Measurements from ENCODE around the gene TMEM74B.

The TMEM74B gene

DNA sequence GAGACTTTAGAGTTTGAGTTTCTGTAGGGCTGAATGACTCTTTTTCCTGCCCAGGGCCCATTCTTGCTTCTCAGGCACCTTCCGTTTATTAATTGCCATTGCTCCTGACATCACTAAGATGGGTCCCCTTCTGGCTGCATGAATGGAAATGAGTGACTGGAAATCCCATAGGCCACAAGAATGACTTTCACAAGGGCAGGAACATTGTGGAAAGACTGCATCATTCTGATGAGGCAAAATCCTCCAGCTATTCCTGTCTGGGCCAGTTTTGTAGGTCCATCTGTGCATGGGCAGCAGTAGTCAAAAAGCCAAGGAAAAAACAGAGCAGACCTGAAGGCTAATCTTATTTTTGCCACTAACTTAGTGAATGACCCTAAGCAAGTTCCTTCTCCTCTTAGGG is 19.3 kb downstream of the TMEM74B start:
- H3K4me1 ChIP-seq (ENCODE audit: control insufficient read depth, insufficient read depth, low read length) = no peaks in the 10 kb centered on the region
- no peaks in the 10 kb centered on the region for H3K27me3 ChIP-seq (ENCODE audit: control insufficient read depth, insufficient read depth, low read length)
- no peak for DNase-seq (ENCODE audit: low read depth, low spot score)
- no peak overlapping the region for H3K4me3 ChIP-seq (ENCODE audit: low read length)
- WGBS (ENCODE audit: insufficient coverage, insufficient read length) = no CpG with 5 or more reads among the region's 1 CpG
- no peak overlapping the region for H3K27ac ChIP-seq (ENCODE audit: low read length)
- no peaks in the 10 kb centered on the region for H3K9me3 ChIP-seq (ENCODE audit: control insufficient read depth, insufficient read depth, low read length)
- H3K36me3 ChIP-seq (ENCODE audit: control insufficient read depth, insufficient read depth, low read length) = peaks cover 43% of the 10 kb centered on the region

GRCh38 chr20:1164871-1165270 is 19.9 kb downstream of the TMEM74B start:
- Histone ChIP-seq H3K9me3 (ENCODE audit: control insufficient read depth, insufficient read depth, low read length) (no peaks in the 10 kb centered on the region), H3K27ac (ENCODE audit: low read length) (no peak overlapping the region), H3K27me3 (ENCODE audit: control insufficient read depth, insufficient read depth, low read length) (no peaks in the 10 kb centered on the region), H3K4me1 (ENCODE audit: control insufficient read depth, insufficient read depth, low read length) (no peaks in the 10 kb centered on the region), H3K36me3 (ENCODE audit: control insufficient read depth, insufficient read depth, low read length) (peaks cover 43% of the 10 kb centered on the region), H3K4me3 (ENCODE audit: low read length) (no peak overlapping the region)
- DNase-seq (ENCODE audit: low read depth, low spot score) = no peak
- WGBS (ENCODE audit: insufficient coverage, insufficient read length) = no CpG with 5 or more reads among the region's 7 CpGs

DNA sequence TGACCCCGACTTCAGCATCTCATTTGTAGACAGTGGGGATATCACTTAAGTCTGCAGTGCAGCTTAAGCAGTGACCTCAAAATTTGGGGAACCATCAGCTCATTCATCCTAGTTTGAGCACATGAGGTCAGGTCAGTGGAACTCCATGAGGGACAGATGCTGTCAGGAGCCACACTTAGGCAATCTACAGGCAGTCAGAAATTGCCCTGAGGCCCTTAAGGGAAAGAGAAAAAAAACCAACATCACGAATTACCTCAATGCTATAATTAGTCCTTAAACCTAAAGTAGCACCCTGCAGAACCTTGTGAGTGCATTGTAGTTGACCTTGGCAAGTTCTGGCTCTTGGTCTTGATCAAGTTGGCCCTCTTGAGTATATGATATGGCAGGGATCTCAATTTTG is 21.1 kb downstream of the TMEM74B start:
- Histone ChIP-seq H3K4me3 (ENCODE audit: low read length) (no peak overlapping the region), H3K27ac (ENCODE audit: low read length) (no peak overlapping the region), H3K36me3 (ENCODE audit: control insufficient read depth, insufficient read depth, low read length) (peaks cover 36% of the 10 kb centered on the region), H3K4me1 (ENCODE audit: control insufficient read depth, insufficient read depth, low read length) (no peaks in the 10 kb centered on the region), H3K27me3 (ENCODE audit: control insufficient read depth, insufficient read depth, low read length) (no peaks in the 10 kb centered on the region), H3K9me3 (ENCODE audit: control insufficient read depth, insufficient read depth, low read length) (no peaks in the 10 kb centered on the region)
- no CpG with 5 or more reads among the region's 2 CpGs for WGBS (ENCODE audit: insufficient coverage, insufficient read length)
- DNase-seq (ENCODE audit: low read depth, low spot score) = no peak

DNA sequence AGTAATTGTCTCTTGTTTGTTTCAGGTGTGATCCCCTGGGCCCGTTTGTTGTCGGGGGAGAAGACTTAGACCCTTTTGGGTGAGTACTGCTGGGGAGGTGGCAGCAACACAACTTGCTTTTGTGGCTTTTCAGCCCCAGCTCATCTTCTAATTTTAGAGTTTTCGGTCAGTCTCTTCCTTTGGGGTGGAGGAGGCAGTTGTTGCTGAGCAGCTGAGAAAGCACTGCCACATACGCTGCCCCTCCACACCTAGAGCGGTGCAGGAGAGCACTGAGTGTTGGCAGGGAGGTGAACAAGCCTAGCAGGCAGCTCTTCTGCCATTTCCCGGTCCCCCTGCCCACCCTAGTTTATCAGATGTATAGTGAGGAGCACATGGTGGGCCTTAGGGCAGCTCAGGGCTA is 21.7 kb downstream of the TMEM74B start:
- H3K27me3 ChIP-seq (ENCODE audit: control insufficient read depth, insufficient read depth, low read length) = no peaks in the 10 kb centered on the region
- no CpG with 5 or more reads among the region's 6 CpGs for WGBS (ENCODE audit: insufficient coverage, insufficient read length)
- H3K27ac ChIP-seq (ENCODE audit: low read length) = no peak overlapping the region
- H3K4me1 ChIP-seq (ENCODE audit: control insufficient read depth, insufficient read depth, low read length) = no peaks in the 10 kb centered on the region
- peaks cover 36% of the 10 kb centered on the region for H3K36me3 ChIP-seq (ENCODE audit: control insufficient read depth, insufficient read depth, low read length)
- H3K4me3 ChIP-seq (ENCODE audit: low read length) = no peak overlapping the region
- no peaks in the 10 kb centered on the region for H3K9me3 ChIP-seq (ENCODE audit: control insufficient read depth, insufficient read depth, low read length)
- DNase-seq (ENCODE audit: low read depth, low spot score) = no peak

DNA sequence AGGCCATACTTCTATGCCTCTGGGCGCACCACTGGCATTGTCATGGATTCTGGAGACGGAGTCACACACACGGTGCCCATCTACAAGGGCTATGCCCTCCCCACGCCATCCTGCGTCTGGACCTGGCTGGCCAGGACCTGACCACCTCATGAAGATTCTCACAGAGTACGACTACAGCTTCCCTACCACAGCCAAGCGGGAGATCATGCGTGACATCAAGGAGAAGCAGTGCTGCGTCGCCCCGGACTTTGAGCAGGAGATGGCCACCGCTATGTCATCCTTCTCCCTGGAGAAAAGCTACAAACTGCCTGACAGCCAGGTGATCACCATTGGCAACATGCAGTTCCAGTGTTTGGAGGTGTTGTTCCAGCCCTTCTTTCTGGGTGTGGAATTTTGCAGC is 23.8 kb downstream of the TMEM74B start:
- H3K27me3 ChIP-seq (ENCODE audit: control insufficient read depth, insufficient read depth, low read length) = no peaks in the 10 kb centered on the region
- no peaks in the 10 kb centered on the region for H3K9me3 ChIP-seq (ENCODE audit: control insufficient read depth, insufficient read depth, low read length)
- DNase-seq (ENCODE audit: low read depth, low spot score) = no peak
- peaks cover 30% of the 10 kb centered on the region for H3K36me3 ChIP-seq (ENCODE audit: control insufficient read depth, insufficient read depth, low read length)
- H3K4me3 ChIP-seq (ENCODE audit: low read length) = no peak overlapping the region
- H3K27ac ChIP-seq (ENCODE audit: low read length) = no peak overlapping the region
- no peaks in the 10 kb centered on the region for H3K4me1 ChIP-seq (ENCODE audit: control insufficient read depth, insufficient read depth, low read length)
- no CpG with 5 or more reads among the region's 12 CpGs for WGBS (ENCODE audit: insufficient coverage, insufficient read length)

- Histone ChIP-seq H3K36me3 (ENCODE audit: control insufficient read depth, insufficient read depth, low read length) (peaks cover 26% of the 10 kb centered on the region), H3K27ac (ENCODE audit: low read length) (no peak overlapping the region), H3K4me1 (ENCODE audit: control insufficient read depth, insufficient read depth, low read length) (no peaks in the 10 kb centered on the region), H3K9me3 (ENCODE audit: control insufficient read depth, insufficient read depth, low read length) (no peaks in the 10 kb centered on the region), H3K27me3 (ENCODE audit: control insufficient read depth, insufficient read depth, low read length) (no peaks in the 10 kb centered on the region), H3K4me3 (ENCODE audit: low read length) (no peak overlapping the region)
- WGBS (ENCODE audit: insufficient coverage, insufficient read length) = no CpG with 5 or more reads among the region's 10 CpGs
- no peak for DNase-seq (ENCODE audit: low read depth, low spot score)
Observed at GRCh38 chr20:1160496-1160895, 24.3 kb downstream of the TMEM74B start.

- no peaks in the 10 kb centered on the region for H3K36me3 ChIP-seq (ENCODE audit: control insufficient read depth, insufficient read depth, low read length)
Observed at GRCh38 chr20:1155342-1155741, 29.4 kb downstream of the TMEM74B start.

GRCh38 chr20:1154691-1155090 is 30.1 kb downstream of the TMEM74B start:
- Histone ChIP-seq H3K27ac (ENCODE audit: low read length) (no peak overlapping the region), H3K4me3 (ENCODE audit: low read length) (no peak overlapping the region), H3K36me3 (ENCODE audit: control insufficient read depth, insufficient read depth, low read length) (no peaks in the 10 kb centered on the region), H3K27me3 (ENCODE audit: control insufficient read depth, insufficient read depth, low read length) (no peaks in the 10 kb centered on the region), H3K4me1 (ENCODE audit: control insufficient read depth, insufficient read depth, low read length) (no peaks in the 10 kb centered on the region), H3K9me3 (ENCODE audit: control insufficient read depth, insufficient read depth, low read length) (no peaks in the 10 kb centered on the region)
- no peak for DNase-seq (ENCODE audit: low read depth, low spot score)
- no CpG with 5 or more reads among the region's 1 CpG for WGBS (ENCODE audit: insufficient coverage, insufficient read length)

More at GRCh38 chr20:1155342-1155741, 29.4 kb downstream of the TMEM74B start:
- Histone ChIP-seq H3K9me3 (ENCODE audit: control insufficient read depth, insufficient read depth, low read length) (no peaks in the 10 kb centered on the region), H3K4me1 (ENCODE audit: control insufficient read depth, insufficient read depth, low read length) (no peaks in the 10 kb centered on the region), H3K27me3 (ENCODE audit: control insufficient read depth, insufficient read depth, low read length) (no peaks in the 10 kb centered on the region), H3K4me3 (ENCODE audit: low read length) (no peak overlapping the region), H3K27ac (ENCODE audit: low read length) (no peak overlapping the region)
- no CpG with 5 or more reads among the region's 3 CpGs for WGBS (ENCODE audit: insufficient coverage, insufficient read length)
- no peak for DNase-seq (ENCODE audit: low read depth, low spot score)

- Histone ChIP-seq H3K27me3 (ENCODE audit: control insufficient read depth, insufficient read depth, low read length) (no peaks in the 10 kb centered on the region), H3K27ac (ENCODE audit: low read length) (no peak overlapping the region), H3K4me3 (ENCODE audit: low read length) (no peak overlapping the region), H3K9me3 (ENCODE audit: control insufficient read depth, insufficient read depth, low read length) (no peaks in the 10 kb centered on the region), H3K36me3 (ENCODE audit: control insufficient read depth, insufficient read depth, low read length) (no peaks in the 10 kb centered on the region), H3K4me1 (ENCODE audit: control insufficient read depth, insufficient read depth, low read length) (no peaks in the 10 kb centered on the region)
- no peak for DNase-seq (ENCODE audit: low read depth, low spot score)
Observed at GRCh38 chr20:1154226-1154625, 30.6 kb downstream of the TMEM74B start.

DNA sequence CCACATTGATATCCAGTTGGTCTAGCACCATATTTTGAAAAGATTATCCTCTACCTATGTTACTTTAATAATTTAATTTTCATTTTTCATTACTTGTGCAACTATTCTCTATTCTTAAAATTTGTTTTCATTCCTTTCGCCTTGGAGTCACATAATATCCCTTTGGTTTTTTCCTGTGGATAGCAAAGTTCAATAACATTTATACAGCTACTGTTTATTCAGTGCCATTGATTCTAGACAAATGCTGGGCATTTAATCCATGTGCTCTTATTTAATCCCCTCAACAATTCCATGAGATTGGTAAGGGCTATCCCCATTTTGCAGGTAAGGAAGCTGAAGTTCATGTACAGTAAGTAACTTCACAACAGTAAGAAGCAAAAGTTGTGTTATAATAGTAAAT is 33.8 kb downstream of the TMEM74B start:
- H3K4me3 ChIP-seq (ENCODE audit: low read length) = no peak overlapping the region
- no peaks in the 10 kb centered on the region for H3K36me3 ChIP-seq (ENCODE audit: control insufficient read depth, insufficient read depth, low read length)
- WGBS (ENCODE audit: insufficient coverage, insufficient read length) = no CpG with 5 or more reads among the region's 1 CpG
- no peaks in the 10 kb centered on the region for H3K27me3 ChIP-seq (ENCODE audit: control insufficient read depth, insufficient read depth, low read length)
- no peaks in the 10 kb centered on the region for H3K4me1 ChIP-seq (ENCODE audit: control insufficient read depth, insufficient read depth, low read length)
- H3K9me3 ChIP-seq (ENCODE audit: control insufficient read depth, insufficient read depth, low read length) = no peaks in the 10 kb centered on the region
- no peak for DNase-seq (ENCODE audit: low read depth, low spot score)
- no peak overlapping the region for H3K27ac ChIP-seq (ENCODE audit: low read length)

DNA sequence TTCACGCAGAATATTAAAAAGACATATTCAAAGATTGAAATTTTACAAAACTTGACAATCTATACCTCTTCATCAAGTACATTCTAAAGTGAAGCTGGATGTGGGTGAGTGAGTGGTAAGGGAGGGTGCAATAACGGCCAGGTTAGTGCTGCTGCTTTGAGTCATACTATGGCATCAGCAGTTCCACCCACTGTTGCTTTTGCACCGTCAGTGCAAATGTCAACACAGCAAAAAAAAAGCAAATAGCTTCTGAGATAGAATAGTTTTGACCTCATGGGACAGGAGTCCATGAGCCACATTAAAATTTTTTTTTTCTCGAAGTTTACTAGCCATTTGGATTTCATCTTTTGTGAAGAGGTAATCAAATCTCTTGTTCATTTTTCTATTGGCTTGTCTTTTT is 34.6 kb downstream of the TMEM74B start:
- H3K36me3 ChIP-seq (ENCODE audit: control insufficient read depth, insufficient read depth, low read length) = no peaks in the 10 kb centered on the region

More for the DNA sequence above, 34.6 kb downstream of the TMEM74B start:
- no peak overlapping the region for H3K27ac ChIP-seq (ENCODE audit: low read length)
- no peaks in the 10 kb centered on the region for H3K9me3 ChIP-seq (ENCODE audit: control insufficient read depth, insufficient read depth, low read length)
- no peaks in the 10 kb centered on the region for H3K27me3 ChIP-seq (ENCODE audit: control insufficient read depth, insufficient read depth, low read length)
- DNase-seq (ENCODE audit: low read depth, low spot score) = no peak
- WGBS (ENCODE audit: insufficient coverage, insufficient read length) = no CpG with 5 or more reads among the region's 4 CpGs
- no peaks in the 10 kb centered on the region for H3K4me1 ChIP-seq (ENCODE audit: control insufficient read depth, insufficient read depth, low read length)
- no peak overlapping the region for H3K4me3 ChIP-seq (ENCODE audit: low read length)
